DMS79 treated with DMSO at 0.1 percent for 48 hours (cell line): Measurements from ENCODE around the gene CPNE8.

Experiments
- DNase-seq: peaks from one replicate; lab custom pipeline; 2025; lab: John Stamatoyannopoulos, UW

Gene CPNE8

DNA sequence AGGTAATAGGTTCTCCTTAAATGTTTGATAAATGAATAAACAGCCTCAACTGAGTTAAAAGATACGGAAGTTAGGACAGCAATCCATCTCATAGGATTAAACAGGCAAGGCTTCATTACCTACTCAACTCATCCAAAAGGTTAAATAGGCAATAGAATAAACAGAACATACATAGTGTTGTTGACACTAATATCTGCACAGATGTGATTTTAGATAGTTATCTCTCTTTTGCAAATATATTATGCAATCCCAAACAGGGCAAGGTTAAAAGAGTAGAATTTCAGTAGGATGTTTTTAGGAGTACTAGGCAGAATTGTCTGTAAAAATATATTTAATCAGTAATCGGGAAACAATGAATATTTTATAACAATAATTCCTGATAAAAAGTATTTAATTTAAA lies 276.3 kb downstream of the CPNE8 start:
- DNase-seq, result no peak

DNA sequence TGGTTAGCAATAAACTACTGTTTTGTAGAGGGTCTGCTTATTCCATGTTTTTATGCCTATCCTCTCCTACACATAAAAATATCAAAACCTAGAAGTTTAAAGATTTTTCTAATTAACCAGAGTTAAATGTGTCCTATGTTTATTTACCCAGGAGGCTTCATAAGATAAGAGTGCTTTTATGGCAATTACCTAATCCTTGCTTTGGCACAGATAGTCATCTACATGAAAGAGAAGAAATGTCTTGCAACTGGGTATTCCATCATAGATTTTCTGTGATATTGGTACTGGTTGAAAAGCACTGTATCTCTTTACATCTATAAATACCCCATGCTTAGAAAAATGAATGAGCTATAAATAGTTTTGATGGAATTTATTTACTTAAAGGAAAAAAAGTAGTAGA lies 277.1 kb downstream of the CPNE8 start:
- no peak for DNase-seq

DNA sequence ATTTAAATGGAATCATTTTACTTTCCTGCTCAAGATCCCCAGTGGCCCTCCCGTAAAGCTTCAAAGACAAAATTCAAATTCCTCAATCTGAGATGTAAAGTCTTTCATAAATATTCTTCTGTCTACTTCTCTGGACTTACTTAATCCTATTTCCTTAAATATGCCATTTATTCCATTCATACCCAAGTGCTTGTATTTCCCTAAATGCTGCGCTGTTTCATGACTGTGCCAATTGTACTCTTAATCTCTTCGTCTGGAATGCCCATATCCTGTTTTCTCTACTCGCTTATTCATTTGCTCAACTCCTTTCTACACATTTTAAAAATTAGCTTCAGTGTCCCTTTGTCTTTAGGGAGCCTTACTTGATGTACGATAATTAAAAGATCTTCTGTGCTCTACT lies 280.1 kb downstream of the CPNE8 start:
- DNase-seq, result no peak

DNA sequence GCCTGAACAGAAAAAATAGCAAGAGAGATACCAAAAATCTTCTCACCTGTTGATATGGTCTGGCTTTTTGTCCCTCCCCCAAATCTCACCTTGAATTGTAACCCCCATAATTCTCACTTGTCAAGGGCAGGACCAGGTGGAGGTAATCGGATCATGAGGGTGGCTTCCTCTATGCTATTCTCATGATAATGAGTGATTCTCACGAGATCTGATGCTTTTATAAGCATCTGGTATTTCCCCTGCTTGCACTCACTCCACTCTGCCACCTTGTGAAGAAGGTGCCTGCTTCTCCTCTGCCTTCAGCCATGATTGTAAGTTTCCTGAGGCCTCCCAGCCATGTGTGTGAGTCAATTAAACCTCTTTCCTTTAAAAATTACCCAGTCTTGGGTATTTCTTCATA lies 291.2 kb downstream of the CPNE8 start:
- DNase-seq, result no peak

DNA sequence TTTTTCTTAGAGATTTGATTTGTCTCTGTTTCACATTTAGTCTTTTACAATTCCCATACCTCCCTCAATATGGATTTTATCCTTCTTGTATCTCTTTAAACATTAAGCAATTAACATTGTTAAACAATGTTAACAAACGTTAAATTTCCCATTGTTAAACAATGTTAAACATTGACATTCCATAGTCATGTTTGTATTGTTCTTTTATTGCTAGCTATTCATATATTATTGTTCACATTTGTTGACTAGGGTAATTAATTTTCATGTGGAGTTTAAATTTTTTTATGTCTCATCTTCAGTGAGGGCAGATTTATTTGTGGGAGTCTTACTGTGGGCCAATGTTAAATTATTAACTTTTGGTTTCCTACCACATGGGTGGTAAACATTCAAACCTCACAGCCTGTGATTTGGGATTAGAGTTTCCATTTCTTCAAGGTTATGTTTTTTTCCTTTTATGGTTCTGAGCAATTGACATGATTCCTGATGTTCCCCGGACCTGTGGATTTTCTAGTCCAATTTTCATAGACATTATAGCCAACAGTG lies 294.5 kb downstream of the CPNE8 start:
- DNase-seq, result no peak

DNA sequence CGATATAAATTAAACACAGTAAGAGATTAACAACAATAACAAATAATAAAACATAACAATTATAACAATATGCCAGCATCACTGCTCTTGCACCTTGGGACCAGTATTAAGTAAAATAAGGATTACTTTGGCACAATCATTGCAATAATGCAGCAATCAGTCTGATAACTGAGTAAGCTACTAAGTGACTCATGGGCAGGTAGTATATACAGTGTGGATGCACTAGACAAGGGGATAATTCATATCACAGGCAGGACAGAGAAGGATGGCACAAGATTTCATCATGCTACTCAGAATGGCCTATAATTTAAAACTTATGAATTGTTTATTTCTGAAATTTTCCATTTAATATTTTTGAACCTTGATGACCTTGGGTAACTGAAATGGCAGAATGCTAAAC lies 298.1 kb downstream of the CPNE8 start:
- no peak for DNase-seq
